Astrocyte (in vitro differentiated cells and primary cell): ENCODE results near the gene GALNT18. TPM values are rescaled to one million over a fixed set of nuclear protein-coding genes. Genes with fewer than 3 reads are reported as not detected.

ENCODE experiments used
- DNase-seq: peaks from one replicate; pipeline ENCODE4 v3.0.0-alpha.2; 2010; ENCODE audit warnings: low read depth
- FAIRE-seq: peaks from 2 replicates; lab custom pipeline; 2011; peaks lifted over from hg19 to GRCh38; lab: Jason Lieb, UNC
- H2AFZ ChIP-seq: 2 replicates; pipeline ENCODE4 v1.6.0; 2012; ENCODE audit warnings: low read depth, low read length, inconsistent platforms
- H3K27ac ChIP-seq: 2 replicates; pipeline ENCODE4 v1.5.1; 2011; ENCODE audit warnings: low read depth, low read length, inconsistent platforms
- H3K27me3 ChIP-seq: 2 replicates; pipeline ENCODE4 v1.6.0; 2011; ENCODE audit warnings: low read length, inconsistent platforms; ENCODE audit not compliant: insufficient read depth
- H3K36me3 ChIP-seq: 2 replicates; pipeline ENCODE4 v1.5.1; 2011; ENCODE audit warnings: low read length, inconsistent platforms; ENCODE audit not compliant: insufficient read depth
- H3K4me1 ChIP-seq: 2 replicates; pipeline ENCODE4 v1.5.1; 2011; ENCODE audit warnings: low read length, inconsistent platforms; ENCODE audit not compliant: insufficient read depth
- H3K4me2 ChIP-seq: 2 replicates; pipeline ENCODE4 v1.6.0; 2012; ENCODE audit warnings: low read length, inconsistent platforms
- H3K4me3 ChIP-seq: 2 replicates; pipeline ENCODE4 v1.5.1; 2011; ENCODE audit warnings: low read depth, mild to moderate bottlenecking, low read length, inconsistent platforms; ENCODE audit not compliant: insufficient read depth
- H3K79me2 ChIP-seq: 2 replicates; pipeline ENCODE4 v1.6.0; 2012; ENCODE audit warnings: mild to moderate bottlenecking, low read length, inconsistent platforms; ENCODE audit not compliant: insufficient read depth
- H3K9ac ChIP-seq: 2 replicates; pipeline ENCODE4 v1.6.0; 2012; ENCODE audit warnings: mild to moderate bottlenecking, low read length, inconsistent platforms
- H3K9me3 ChIP-seq: 2 replicates; pipeline ENCODE4 v1.5.1; 2012; ENCODE audit warnings: low read depth, mild to moderate bottlenecking, low read length, inconsistent platforms; ENCODE audit not compliant: insufficient read depth
- H4K20me1 ChIP-seq: 2 replicates; pipeline ENCODE4 v1.6.0; 2012; ENCODE audit warnings: low read length, inconsistent platforms; ENCODE audit not compliant: insufficient read depth
- H3K27ac Mint-ChIP-seq: one replicate; pipeline ENCODE4 v1.8.0; 2021; ENCODE audit warnings: mild to moderate bottlenecking, mixed read lengths; ENCODE audit not compliant: unreplicated experiment
- H3K27me3 Mint-ChIP-seq: one replicate; pipeline ENCODE4 v1.8.0; 2021; ENCODE audit warnings: low read depth, mixed read lengths; ENCODE audit not compliant: unreplicated experiment
- H3K36me3 Mint-ChIP-seq: one replicate; pipeline ENCODE4 v1.8.0; 2021; ENCODE audit warnings: low read depth, mixed read lengths; ENCODE audit not compliant: unreplicated experiment
- H3K4me1 Mint-ChIP-seq: one replicate; pipeline ENCODE4 v1.8.0; 2021; ENCODE audit warnings: low read depth, mixed read lengths; ENCODE audit not compliant: unreplicated experiment
- H3K4me3 Mint-ChIP-seq: one replicate; pipeline ENCODE4 v1.8.0; 2021; ENCODE audit warnings: mild to moderate bottlenecking, moderate library complexity, mixed read lengths; ENCODE audit not compliant: unreplicated experiment
- H3K9me3 Mint-ChIP-seq: one replicate; pipeline ENCODE4 v1.8.0; 2021; ENCODE audit warnings: mild to moderate bottlenecking, mixed read lengths; ENCODE audit not compliant: unreplicated experiment
- CTCF ChIP-seq: IDR thresholded peaks from 2 replicates; pipeline ENCODE4 v1.5.1; 2011; ENCODE audit warnings: low read depth, mild to moderate bottlenecking, inconsistent platforms, low read length, moderate library complexity; ENCODE audit not compliant: insufficient read depth
- EZH2 ChIP-seq: IDR thresholded peaks from 2 replicates; pipeline ENCODE4 v1.6.1; 2012; ENCODE audit warnings: mild to moderate bottlenecking, low read length, inconsistent platforms; ENCODE audit not compliant: insufficient read depth
- total RNA-seq: library from RNA; stranded (reverse); gene quantifications from 2 replicates; pipeline ENCODE4 v1.2.1, GENCODE V29; 2021

Gene GALNT18
- total RNA-seq, 1 donor from 2014 or later: 6.5 TPM

- H3K4me3 ChIP-seq: no peak overlapping the region
- H2AFZ ChIP-seq: no peak overlapping the region
- H4K20me1 ChIP-seq: no peaks in the 10 kb centered on the region
- peak overlapping the region; percentile 31 for H3K27ac ChIP-seq
- peak overlapping the region; percentile 78 for H3K4me2 ChIP-seq
- FAIRE-seq: peak; percentile 98
- Mint-ChIP-seq H3K27ac (peak overlapping the region; percentile 77), H3K4me3 (no peak overlapping the region), H3K4me1 (peaks cover 53% of the 10 kb centered on the region), H3K36me3 (no peaks in the 10 kb centered on the region), H3K9me3 (no peaks in the 10 kb centered on the region), H3K27me3 (peaks cover 5% of the 10 kb centered on the region)
- H3K27me3 ChIP-seq: peaks cover 19% of the 10 kb centered on the region
- H3K9me3 ChIP-seq: no peaks in the 10 kb centered on the region
- no peak for TF ChIP-seq CTCF
- no peak for TF ChIP-seq EZH2
- DNase-seq: peak; percentile 94
- no peaks in the 10 kb centered on the region for H3K36me3 ChIP-seq
- no peaks in the 10 kb centered on the region for H3K79me2 ChIP-seq
- H3K9ac ChIP-seq: peak overlapping the region; percentile 31
- H3K4me1 ChIP-seq: peaks cover 15% of the 10 kb centered on the region
These were observed 37.3 kb downstream of the GALNT18 start for GRCh38 chr11:11584530-11584810.

- Histone ChIP-seq H3K4me2 (peak overlapping the region; percentile 78), H3K27ac (peak overlapping the region; percentile 12), H2AFZ (peak overlapping the region; percentile 23), H3K9ac (no peak overlapping the region), H3K36me3 (no peaks in the 10 kb centered on the region), H3K79me2 (no peaks in the 10 kb centered on the region), H3K9me3 (no peaks in the 10 kb centered on the region), H4K20me1 (no peaks in the 10 kb centered on the region), H3K4me3 (no peak overlapping the region), H3K27me3 (peaks cover 19% of the 10 kb centered on the region), H3K4me1 (peaks cover 15% of the 10 kb centered on the region)
- Mint-ChIP-seq H3K4me1 (peaks cover 51% of the 10 kb centered on the region), H3K36me3 (no peaks in the 10 kb centered on the region), H3K27me3 (peaks cover 5% of the 10 kb centered on the region), H3K27ac (peak overlapping the region; percentile 77), H3K4me3 (no peak overlapping the region), H3K9me3 (no peaks in the 10 kb centered on the region)
- DNase-seq (peak; percentile 32), FAIRE-seq (no peak)
- TF ChIP-seq EZH2 (no peak), CTCF (no peak)
These were observed 37.8 kb downstream of the GALNT18 start for GRCh38 chr11:11583801-11584529.

GRCh38 chr11:11582011-11582701 is 39.6 kb downstream of the GALNT18 start:
- Histone ChIP-seq H3K27ac (no peak overlapping the region), H3K9ac (no peak overlapping the region), H3K4me2 (no peak overlapping the region), H3K4me3 (no peak overlapping the region), H3K9me3 (no peaks in the 10 kb centered on the region), H3K36me3 (no peaks in the 10 kb centered on the region), H3K27me3 (peaks cover 16% of the 10 kb centered on the region), H4K20me1 (no peaks in the 10 kb centered on the region), H2AFZ (no peak overlapping the region), H3K79me2 (no peaks in the 10 kb centered on the region), H3K4me1 (peaks cover 16% of the 10 kb centered on the region)
- FAIRE-seq: no peak
- H3K9me3 Mint-ChIP-seq: no peaks in the 10 kb centered on the region
- DNase-seq: no peak
- H3K4me1 Mint-ChIP-seq: peaks cover 42% of the 10 kb centered on the region
- no peak for TF ChIP-seq CTCF
- no peak for TF ChIP-seq EZH2
- H3K27ac Mint-ChIP-seq: no peak overlapping the region
- no peaks in the 10 kb centered on the region for H3K36me3 Mint-ChIP-seq
- peak overlapping the region; percentile 8 for H3K4me3 Mint-ChIP-seq
- H3K27me3 Mint-ChIP-seq: peaks cover 5% of the 10 kb centered on the region
